ENCODE results near the gene LRP1B. TPM values are rescaled to one million over a fixed set of nuclear protein-coding genes. Genes with fewer than 3 reads are reported as not detected.

Gene LRP1B
- total and polyA plus RNA-seq, 2 of the 8 experiments (the other 6 are each of a cell fraction or from before 2014, with no cell fraction given) = 0.03 TPM; not detected in 1

- TF ChIP-seq CHD7 (IDR thresholded peaks at IDR 0.05; ENCODE audit: insufficient replicate concordance, low read length) = no peak
- no peak for TF ChIP-seq TBP (IDR thresholded peaks at IDR 0.05; ENCODE audit: low read depth, low read length)
- TF ChIP-seq TEAD4 (IDR thresholded peaks at IDR 0.05; ENCODE audit: low read depth, low read length) = no peak
- no peak for TF ChIP-seq KDM5A (IDR thresholded peaks at IDR 0.05; ENCODE audit: low read length)
- TF ChIP-seq E2F6 (IDR thresholded peaks at IDR 0.05) = no peak
- no peak for TF ChIP-seq HDAC6 (IDR thresholded peaks at IDR 0.05; ENCODE audit: low read depth, low read length)
- TF ChIP-seq SP1 (IDR thresholded peaks at IDR 0.05; ENCODE audit: low read depth, low read length) = no peak
- no peak for TF ChIP-seq RBBP5 (IDR thresholded peaks at IDR 0.05; ENCODE audit: borderline replicate concordance, low read depth, low read length)
- TF ChIP-seq SAP30 (IDR thresholded peaks at IDR 0.05; ENCODE audit: insufficient read depth, insufficient replicate concordance, low read length) = no peak
- no peak for TF ChIP-seq TAF7 (optimal IDR thresholded peaks at IDR 0.05; ENCODE audit: borderline replicate concordance, low read depth, low read length)
- no peak for TF ChIP-seq POLR2AphosphoS5 (IDR thresholded peaks at IDR 0.05; ENCODE audit: low read depth, low read length)
- no peak for TF ChIP-seq EZH2 (IDR thresholded peaks at IDR 0.05; ENCODE audit: low read depth, low read length, severe bottlenecking)
Measured at GRCh38 chr2:140701726-140702125, 1429.1 kb downstream of the LRP1B start (continued).

Data from H1 (cell line).